MM.1S (cell line): Measurements from ENCODE around the gene FAM32A.

Source experiments
- DNase-seq: peaks from one replicate; pipeline ENCODE4 v3.0.0-alpha.2; 2015
- H2AFZ ChIP-seq: fragments of 300-600 bp; sonication (generic); 2 replicates; pipeline ENCODE4 v1.6.0; 2016; ENCODE audit warnings: antibody characterized with exemption, low read length
- H3F3A ChIP-seq: fragments of 300-600 bp; sonication (generic); 2 replicates; pipeline ENCODE4 v1.6.1; 2016; ENCODE audit warnings: mild to moderate bottlenecking, antibody characterized with exemption, low read length, moderate library complexity, mixed read lengths; ENCODE audit not compliant: insufficient read depth
- H3K27ac ChIP-seq: fragments of 300-600 bp; sonication (generic); 2 replicates; pipeline ENCODE4 v1.5.1; 2016; ENCODE audit warnings: mild to moderate bottlenecking, low read length
- H3K27me3 ChIP-seq: fragments of 300-600 bp; sonication (generic); replicated peaks from 2 replicates; pipeline ENCODE4 v1.6.0; 2016; ENCODE audit warnings: low read length; ENCODE audit not compliant: insufficient read depth
- H3K36me3 ChIP-seq: fragments of 300-600 bp; sonication (generic); replicated peaks from 2 replicates; pipeline ENCODE4 v1.6.1; 2016; ENCODE audit warnings: mild to moderate bottlenecking, low read length, mixed read lengths; ENCODE audit not compliant: insufficient read depth
- H3K4me1 ChIP-seq: fragments of 300-600 bp; sonication (generic); 2 replicates; pipeline ENCODE4 v1.6.1; 2016; ENCODE audit warnings: low read length, mixed read lengths
- H3K4me2 ChIP-seq: fragments of 300-600 bp; sonication (generic); 2 replicates; pipeline ENCODE4 v1.6.0; 2016; ENCODE audit warnings: low read depth, low read length
- H3K4me3 ChIP-seq: fragments of 300-600 bp; sonication (generic); 2 replicates; pipeline ENCODE4 v1.5.1; 2016; ENCODE audit warnings: low read length, mixed read lengths
- H3K79me2 ChIP-seq: fragments of 300-600 bp; sonication (generic); 2 replicates; pipeline ENCODE4 v1.6.1; 2016; ENCODE audit warnings: mixed run types, low read length, mixed read lengths
- H3K9ac ChIP-seq: fragments of 300-600 bp; sonication (generic); 2 replicates; pipeline ENCODE4 v1.6.1; 2016; ENCODE audit warnings: low read length, mixed read lengths
- H3K9me2 ChIP-seq: fragments of 300-600 bp; sonication (generic); replicated peaks from 2 replicates; pipeline ENCODE4 v1.6.1; 2016; ENCODE audit warnings: mild to moderate bottlenecking, low read length, mixed read lengths; ENCODE audit not compliant: insufficient read depth
- H3K9me3 ChIP-seq: fragments of 300-600 bp; sonication (generic); replicated peaks from 2 replicates; pipeline ENCODE4 v1.6.1; 2016; ENCODE audit warnings: mild to moderate bottlenecking, low read length, mixed read lengths; ENCODE audit not compliant: insufficient read depth
- H4K20me1 ChIP-seq: fragments of 300-600 bp; sonication (generic); 2 replicates; pipeline ENCODE4 v1.6.1; 2016; ENCODE audit warnings: mild to moderate bottlenecking, low read length, moderate library complexity, mixed read lengths; ENCODE audit not compliant: insufficient read depth
- EZH2 ChIP-seq: fragments of 300-600 bp; sonication (generic); optimal IDR thresholded peaks from 2 replicates; pipeline ENCODE3; 2017; ENCODE audit warnings: low read depth, mild to moderate bottlenecking, antibody characterized with exemption, low read length, mixed read lengths
- EZH2phosphoT487 ChIP-seq: fragments of 300-600 bp; sonication (generic); IDR thresholded peaks from 2 replicates; pipeline ENCODE4 v1.6.1; 2018; ENCODE audit warnings: antibody characterized with exemption, low read length
- TF ChIP-seq, protein P1 (sequence below): fragments of 300-600 bp; sonication (generic); IDR thresholded peaks from 2 replicates; pipeline ENCODE4 v1.5.1; 2016; ENCODE audit warnings: antibody characterized with exemption, low read length, mixed read lengths

Gene FAM32A

GRCh38 chr19:16216744-16217670 lies 31.8 kb downstream of the FAM32A start:
- H3F3A ChIP-seq = no peaks in the 10 kb centered on the region
- H2AFZ ChIP-seq = no peak overlapping the region
- no peaks in the 10 kb centered on the region for H3K4me1 ChIP-seq
- no peak overlapping the region for H3K4me2 ChIP-seq
- H3K9me2 ChIP-seq = no peaks in the 10 kb centered on the region
- no peak for DNase-seq
- H3K9ac ChIP-seq = no peak overlapping the region
- no peak overlapping the region for H3K4me3 ChIP-seq
- no peaks in the 10 kb centered on the region for H3K27me3 ChIP-seq
- H3K36me3 ChIP-seq = 0 out of 2 replicates have a peak, but pooled peaks cover 5% of the 10 kb centered on the region
- no peaks in the 10 kb centered on the region for H3K9me3 ChIP-seq
- H4K20me1 ChIP-seq = no peaks in the 10 kb centered on the region
- no peak overlapping the region for H3K27ac ChIP-seq
- TF ChIP-seq, protein P1, sequence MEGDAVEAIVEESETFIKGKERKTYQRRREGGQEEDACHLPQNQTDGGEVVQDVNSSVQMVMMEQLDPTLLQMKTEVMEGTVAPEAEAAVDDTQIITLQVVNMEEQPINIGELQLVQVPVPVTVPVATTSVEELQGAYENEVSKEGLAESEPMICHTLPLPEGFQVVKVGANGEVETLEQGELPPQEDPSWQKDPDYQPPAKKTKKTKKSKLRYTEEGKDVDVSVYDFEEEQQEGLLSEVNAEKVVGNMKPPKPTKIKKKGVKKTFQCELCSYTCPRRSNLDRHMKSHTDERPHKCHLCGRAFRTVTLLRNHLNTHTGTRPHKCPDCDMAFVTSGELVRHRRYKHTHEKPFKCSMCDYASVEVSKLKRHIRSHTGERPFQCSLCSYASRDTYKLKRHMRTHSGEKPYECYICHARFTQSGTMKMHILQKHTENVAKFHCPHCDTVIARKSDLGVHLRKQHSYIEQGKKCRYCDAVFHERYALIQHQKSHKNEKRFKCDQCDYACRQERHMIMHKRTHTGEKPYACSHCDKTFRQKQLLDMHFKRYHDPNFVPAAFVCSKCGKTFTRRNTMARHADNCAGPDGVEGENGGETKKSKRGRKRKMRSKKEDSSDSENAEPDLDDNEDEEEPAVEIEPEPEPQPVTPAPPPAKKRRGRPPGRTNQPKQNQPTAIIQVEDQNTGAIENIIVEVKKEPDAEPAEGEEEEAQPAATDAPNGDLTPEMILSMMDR = no peak
- no peak for TF ChIP-seq EZH2
- TF ChIP-seq EZH2phosphoT487 = no peak
- H3K79me2 ChIP-seq = no peaks in the 10 kb centered on the region

- no peaks in the 10 kb centered on the region for H3K79me2 ChIP-seq
- TF ChIP-seq EZH2phosphoT487 = no peak
- TF ChIP-seq EZH2 = no peak
- TF ChIP-seq, protein P1 = no peak
- no peak overlapping the region for H3K4me2 ChIP-seq
- H3K9me3 ChIP-seq = no peaks in the 10 kb centered on the region
- H3K4me3 ChIP-seq = no peak overlapping the region
- no peak overlapping the region for H2AFZ ChIP-seq
- H3K4me1 ChIP-seq = no peaks in the 10 kb centered on the region
- H3K9me2 ChIP-seq = no peaks in the 10 kb centered on the region
- H4K20me1 ChIP-seq = no peaks in the 10 kb centered on the region
- no peaks in the 10 kb centered on the region for H3K27me3 ChIP-seq
- H3K36me3 ChIP-seq = 0 out of 2 replicates have a peak, but pooled peaks cover 5% of the 10 kb centered on the region
- H3K9ac ChIP-seq = no peak overlapping the region
- no peaks in the 10 kb centered on the region for H3F3A ChIP-seq
- DNase-seq = no peak
- H3K27ac ChIP-seq = no peak overlapping the region
Observed at GRCh38 chr19:16217716-16218451, 32.7 kb downstream of the FAM32A start.

DNA sequence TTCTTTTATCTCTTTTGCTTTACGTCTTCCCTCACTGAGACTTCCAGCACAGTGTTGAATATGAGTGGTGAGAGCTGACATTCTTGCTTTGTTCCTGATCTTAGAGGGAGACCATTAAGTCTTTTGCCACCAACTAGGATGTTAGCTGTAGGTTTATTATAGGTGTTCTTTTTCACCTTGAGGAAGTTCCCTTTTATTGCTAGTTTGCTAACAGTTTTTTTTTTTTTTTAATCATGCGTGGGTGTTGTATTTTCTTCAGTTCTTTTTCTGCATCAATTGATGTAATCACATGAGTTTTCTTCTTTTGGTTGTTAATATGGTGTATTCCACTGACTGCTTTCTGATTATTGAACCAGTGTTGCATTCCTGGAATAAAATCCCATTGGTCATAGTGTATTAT lies 33.6 kb downstream of the FAM32A start:
- H4K20me1 ChIP-seq = no peaks in the 10 kb centered on the region
- H3K4me3 ChIP-seq = no peak overlapping the region
- no peaks in the 10 kb centered on the region for H3K27me3 ChIP-seq
- no peak for DNase-seq
- no peak overlapping the region for H3K27ac ChIP-seq
- H3K36me3 ChIP-seq = 0 out of 2 replicates have a peak, but pooled peaks cover 5% of the 10 kb centered on the region
- no peak overlapping the region for H2AFZ ChIP-seq
- no peak overlapping the region for H3K9ac ChIP-seq
- H3K4me2 ChIP-seq = no peak overlapping the region
- no peaks in the 10 kb centered on the region for H3K4me1 ChIP-seq
- no peaks in the 10 kb centered on the region for H3F3A ChIP-seq
- no peaks in the 10 kb centered on the region for H3K9me2 ChIP-seq
- no peak for TF ChIP-seq EZH2phosphoT487
- no peak for TF ChIP-seq EZH2
- TF ChIP-seq, protein P1 = no peak
- H3K9me3 ChIP-seq = no peaks in the 10 kb centered on the region
- H3K79me2 ChIP-seq = no peaks in the 10 kb centered on the region
